8988T (cell line): ENCODE measurements around the gene DTNA.

Experiments used
- DNase-seq: peaks from one replicate; pipeline ENCODE4 v3.0.0; 2011

Gene DTNA

DNA sequence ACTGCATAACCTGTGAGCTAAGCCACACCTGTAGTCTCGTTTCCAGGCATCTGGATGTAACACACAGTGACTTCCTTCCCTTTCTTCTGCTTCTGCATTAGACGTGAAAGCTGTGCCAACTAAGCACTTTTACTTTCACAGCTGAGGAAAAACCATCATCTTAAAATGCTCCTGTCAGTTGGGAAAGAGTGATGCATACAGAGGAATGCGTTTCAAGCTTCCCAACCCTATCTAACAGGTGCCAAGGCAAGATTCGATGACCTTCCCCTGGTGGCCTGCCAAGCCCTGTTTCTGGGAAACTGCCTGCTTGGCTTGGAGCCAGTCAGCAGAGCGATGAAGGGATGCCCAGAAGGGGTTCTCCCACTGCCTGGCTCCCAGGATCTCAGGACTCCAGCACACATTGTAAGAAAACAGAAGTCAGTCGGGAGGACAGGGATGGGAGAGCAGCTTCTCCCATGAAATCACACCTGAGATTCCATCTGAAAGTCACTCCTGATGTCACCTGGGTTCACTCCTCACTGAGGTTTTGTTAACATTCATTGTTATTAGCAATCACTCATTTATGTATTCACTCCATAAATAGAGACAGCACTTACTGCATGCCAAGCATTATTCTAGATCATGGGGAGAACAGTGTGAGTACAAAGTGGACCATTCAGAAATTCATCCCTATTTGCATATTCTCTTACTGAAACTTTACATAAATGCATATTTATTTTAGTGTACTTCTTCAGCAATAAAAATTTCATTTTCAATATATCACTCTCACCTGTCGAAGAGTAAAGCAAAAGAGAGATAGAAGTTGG lies 64.1 kb downstream of the DTNA start:
- DNase-seq: no peak

DNA sequence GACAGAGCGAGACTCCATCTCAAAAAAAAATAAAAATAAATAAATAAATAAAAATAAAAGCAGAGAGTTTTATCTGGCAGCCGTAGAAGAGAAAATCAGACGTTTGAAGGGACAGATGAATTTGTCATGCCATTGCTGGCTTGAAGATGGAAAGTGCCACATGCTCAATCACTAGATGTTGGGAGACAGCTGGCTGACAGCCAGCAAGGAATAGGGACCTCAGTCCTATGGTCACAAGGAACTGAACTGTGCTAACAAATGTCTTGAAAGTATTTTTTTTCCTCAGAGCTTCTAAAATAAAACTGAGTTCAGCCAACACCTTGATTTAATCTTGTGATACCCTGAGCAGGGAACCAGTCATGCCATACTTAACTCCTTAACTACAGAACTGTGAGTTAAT lies 65.4 kb downstream of the DTNA start:
- DNase-seq: no peak

GRCh38 chr18:34779112-34779511 lies 69.0 kb downstream of the DTNA start:
- DNase-seq: no peak

DNA sequence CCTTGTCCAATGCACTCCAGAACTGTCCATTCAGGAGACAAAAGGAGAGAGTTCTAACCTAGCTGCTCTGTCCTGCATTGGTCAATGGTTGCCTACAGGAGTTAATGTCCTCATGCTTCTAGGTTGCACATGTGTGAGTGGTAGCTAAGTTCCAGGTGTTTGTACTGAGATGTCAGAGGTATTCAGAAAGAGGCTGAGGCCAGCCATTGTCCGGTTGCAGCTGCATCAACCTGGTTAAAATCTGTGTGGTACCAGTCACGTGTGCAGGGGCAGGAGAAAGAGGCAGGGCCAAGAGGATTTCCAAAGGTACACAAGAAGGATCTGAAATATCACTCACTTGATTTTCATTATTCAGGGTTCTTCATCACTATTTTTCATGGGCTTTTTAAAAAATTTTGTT lies 70.8 kb downstream of the DTNA start:
- no peak for DNase-seq

- DNase-seq: no peak
Observed at GRCh38 chr18:34783501-34783900, 73.4 kb downstream of the DTNA start.

DNA sequence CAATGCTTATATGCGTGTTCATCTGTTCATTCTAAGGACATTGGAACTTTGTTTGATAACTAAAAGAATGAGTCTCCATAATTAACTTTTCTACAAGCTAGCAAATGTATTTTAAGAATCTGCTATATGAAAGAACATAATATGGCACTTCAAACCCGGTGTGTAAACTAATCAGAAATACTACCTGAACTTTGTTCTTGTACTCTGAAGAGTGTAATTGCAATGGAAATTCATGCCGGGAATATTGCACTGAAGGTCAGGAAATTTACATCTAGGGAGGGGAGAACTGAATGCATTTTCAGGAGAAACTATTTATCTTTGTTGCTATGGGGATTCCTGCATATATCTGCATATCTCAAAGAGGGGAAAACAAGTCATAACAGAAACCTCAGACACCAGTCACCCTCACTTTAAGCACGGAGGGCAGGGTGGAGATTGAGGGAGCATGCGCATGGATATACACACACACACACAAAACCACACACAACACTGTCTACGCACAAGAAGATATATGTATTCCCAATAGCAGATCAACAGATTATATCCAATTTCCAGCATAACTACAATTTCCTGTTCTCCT lies 76.2 kb downstream of the DTNA start:
- DNase-seq: no peak

DNA sequence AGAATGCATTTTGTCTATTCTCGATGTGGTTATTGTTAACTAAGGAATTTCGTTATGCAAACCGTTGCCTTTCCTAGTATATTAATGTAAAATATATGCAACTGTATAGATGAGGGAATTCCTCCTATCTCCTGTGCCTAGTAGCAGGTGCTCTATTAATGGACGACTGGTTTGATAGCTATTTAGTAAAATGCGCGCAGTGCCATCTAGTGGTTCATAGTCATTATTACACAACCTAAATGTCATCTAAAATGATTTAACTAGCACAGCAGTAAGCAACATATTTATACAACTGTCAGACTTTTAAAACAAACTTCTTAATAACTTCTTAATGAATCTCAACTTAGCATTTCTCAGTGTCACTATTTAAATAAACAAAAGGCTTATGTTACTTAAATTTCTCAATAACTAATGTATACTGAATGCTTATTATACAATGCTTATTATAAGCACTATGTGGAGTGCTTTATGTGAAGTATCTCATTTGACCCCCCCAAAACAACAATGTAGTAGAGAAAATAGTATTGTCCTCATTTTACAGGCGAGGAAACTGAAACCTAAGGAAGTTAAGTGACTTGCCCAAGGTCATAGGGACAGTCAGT lies 77.9 kb downstream of the DTNA start:
- DNase-seq: no peak

- DNase-seq: no peak
Observed at GRCh38 chr18:34789768-34790344, 79.8 kb downstream of the DTNA start.

DNA sequence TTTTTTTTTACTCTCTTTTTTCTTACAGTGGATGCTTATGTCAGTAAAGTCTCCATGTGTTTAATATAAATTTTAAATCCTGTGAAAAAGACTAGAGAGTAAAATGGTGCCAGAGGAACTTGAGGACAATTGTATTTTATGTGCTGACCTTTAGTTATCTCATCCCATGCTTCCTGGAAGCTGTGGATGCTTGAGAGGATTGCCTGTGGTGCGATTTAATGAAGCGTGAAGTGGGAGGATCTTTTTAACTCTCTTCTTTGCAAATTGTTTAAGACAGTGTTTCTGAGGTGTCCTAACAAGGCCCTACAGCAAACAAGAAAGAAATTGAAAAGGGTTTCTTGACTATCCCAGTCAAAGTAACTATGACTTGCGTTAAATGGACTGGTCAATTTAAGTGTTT lies 84.2 kb downstream of the DTNA start:
- no peak for DNase-seq

DNA sequence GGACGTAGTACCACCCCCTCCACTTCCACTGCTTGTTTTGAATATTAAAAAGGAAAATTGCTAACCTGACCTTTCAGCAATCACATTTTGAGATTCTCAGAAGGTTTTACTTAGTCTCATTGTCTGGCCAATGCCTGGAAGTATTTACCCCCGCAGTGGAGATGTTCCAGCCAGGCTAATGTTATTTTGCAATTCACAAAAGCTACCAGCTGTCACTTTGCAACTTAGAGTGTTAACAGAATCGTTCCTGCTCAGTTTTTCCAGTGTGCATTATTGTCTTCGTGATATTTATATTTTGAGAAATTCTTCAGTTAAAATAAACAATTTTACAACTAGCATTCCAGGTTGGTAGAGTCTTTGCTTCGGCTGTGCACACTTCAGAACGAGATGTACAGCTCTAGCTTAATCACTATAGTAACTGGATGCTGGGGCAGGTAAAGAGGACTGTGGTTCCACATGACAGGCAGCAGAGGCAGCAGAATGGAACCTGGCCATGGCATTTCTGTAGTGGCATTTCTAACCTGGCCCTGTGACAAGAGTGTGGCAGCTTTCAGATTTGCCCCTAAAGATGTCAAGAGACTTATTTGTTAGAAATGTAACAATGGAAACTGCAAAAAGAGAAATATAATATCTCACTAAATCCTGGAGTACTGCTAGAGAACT lies 85.1 kb downstream of the DTNA start:
- no peak for DNase-seq

- no peak for DNase-seq
Observed at GRCh38 chr18:34796035-34796657, 86.0 kb downstream of the DTNA start.

DNA sequence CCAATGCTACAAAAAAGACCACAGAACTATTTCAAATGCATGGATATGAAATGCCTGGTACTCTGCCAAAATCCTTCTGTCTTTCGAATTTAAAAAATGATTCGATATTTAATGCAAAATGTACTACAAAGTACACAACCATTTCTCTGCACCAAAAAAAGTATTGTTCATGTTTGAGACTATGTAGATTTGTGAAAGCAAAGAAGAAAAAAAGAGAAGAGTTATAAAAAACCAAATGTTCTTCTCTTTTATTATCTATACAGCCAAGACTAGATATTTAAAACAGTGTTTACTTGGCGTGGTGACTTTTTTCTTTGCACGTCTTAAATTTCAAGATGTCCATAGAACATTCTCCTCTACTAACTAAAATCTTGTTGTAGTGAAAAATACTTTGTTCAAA lies 89.2 kb downstream of the DTNA start:
- DNase-seq: no peak

- DNase-seq: no peak
Observed at GRCh38 chr18:34800381-34800780, 90.3 kb downstream of the DTNA start.

DNA sequence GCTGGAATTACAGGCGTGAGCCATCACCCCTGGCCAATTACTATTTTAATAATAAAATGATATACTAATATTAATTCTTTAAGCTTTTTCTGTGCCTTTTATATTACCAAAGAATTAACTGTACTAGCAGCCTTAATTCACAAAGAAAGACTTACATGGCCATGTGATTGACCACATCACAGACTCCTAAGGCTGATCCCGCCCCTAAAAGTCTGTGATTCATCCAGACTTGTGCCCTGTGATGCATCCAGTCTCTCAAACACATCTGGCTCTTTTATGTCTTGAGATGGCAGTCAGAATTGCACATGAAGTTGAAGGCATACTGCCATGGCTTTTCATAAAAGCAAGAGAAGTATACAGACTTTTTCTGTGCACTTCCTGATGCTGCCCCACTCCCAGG lies 91.7 kb downstream of the DTNA start:
- DNase-seq: no peak

DNA sequence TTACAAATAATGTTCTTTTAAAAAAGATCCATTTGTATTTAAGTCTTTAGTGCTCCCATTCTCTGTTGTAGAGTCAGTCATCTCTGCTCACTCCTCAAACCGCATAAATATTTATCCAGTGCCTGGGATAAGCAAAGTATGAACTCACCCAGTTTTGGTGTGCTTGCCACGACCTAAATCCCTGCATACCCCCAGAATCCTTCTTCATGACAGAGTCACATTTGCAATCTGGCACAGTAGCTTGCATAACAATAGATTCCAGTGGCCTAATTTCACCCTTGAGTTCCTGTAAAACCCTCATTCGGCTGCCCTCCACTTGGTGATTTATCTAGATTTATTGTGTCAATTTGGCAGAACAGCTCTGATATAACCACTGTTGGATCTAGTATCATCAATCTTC lies 92.9 kb downstream of the DTNA start:
- no peak for DNase-seq

DNA sequence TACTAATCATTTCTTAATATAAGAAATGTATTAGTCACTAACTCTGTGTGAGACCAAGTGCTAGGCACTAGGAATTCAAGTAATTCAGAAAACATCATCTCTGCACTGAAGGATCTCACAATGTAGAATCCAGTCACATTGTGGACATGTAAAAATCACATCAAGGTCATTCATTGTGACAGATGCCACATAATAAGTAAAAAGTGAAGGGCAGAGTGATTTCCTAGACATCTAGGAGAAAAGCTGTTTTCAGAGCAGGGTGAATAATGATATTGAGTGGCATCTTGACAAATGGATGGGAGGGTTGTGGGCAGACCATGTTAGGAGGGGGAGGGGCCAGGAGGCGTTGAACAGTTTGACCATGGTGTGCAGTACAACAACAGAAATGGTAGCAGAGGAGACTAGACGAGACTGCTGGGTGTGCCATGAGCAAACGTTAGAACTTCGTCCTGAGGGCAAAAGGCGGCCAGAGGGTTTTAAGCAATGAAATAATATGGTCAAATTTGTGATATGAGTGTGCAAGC lies 93.8 kb downstream of the DTNA start:
- DNase-seq: no peak

DNA sequence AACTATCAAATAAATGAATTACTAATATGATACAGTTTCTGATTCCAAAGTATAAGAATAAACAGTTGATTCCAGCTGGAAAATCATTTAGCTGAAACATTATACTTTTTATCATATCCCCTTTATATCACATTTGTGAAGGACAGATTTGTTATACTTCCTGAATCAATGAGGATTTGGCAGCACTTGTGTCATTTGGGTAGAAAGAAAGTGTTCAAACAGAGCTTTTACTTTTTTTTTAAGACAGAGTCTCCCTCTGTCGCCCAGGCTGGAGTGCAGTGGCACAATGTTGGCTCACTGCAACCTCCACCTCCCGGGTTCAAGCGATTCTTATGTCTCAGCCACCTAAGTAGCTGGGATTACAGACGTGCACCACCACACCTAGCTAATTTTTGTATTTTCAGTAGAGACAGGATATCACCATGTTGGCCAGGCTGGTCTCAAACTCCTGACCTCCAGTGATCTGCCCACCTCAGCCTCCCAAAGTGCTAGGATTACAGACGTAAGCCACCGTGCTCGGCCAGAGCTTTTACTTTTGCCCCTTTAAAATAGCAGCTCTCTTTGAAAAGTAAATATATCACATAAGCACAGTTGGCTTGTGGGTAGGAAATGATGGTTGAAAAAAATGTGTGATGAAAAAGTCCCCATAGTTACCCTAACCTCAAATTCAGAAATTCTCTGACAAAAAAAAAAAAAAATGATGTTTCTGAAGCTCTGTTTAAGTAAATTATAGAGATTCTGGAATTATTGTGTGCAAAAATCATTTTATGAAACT lies 95.2 kb downstream of the DTNA start:
- no peak for DNase-seq

DNA sequence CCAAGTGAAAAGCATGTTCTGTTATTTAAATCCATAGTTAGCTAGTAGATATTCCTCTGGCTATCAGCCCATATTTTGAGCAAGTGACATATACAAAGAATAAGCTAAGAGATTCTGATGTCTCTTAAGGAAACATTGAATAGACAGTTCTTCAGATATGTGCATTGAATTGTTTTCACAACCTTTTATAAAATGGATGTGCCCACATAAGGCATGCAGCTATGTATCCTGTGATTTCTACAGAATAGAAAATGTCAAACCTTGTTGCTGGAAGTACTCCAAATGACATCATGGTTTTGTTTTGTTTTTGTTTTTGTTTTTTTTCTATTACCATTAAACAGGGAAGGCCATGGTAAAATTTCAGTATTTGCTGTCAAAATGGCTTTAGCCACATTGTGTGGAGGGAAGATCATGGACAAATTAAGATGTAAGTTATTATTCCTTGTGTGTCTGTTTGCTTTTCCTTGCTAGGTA lies 95.8 kb downstream of the DTNA start:
- DNase-seq: no peak

DNA sequence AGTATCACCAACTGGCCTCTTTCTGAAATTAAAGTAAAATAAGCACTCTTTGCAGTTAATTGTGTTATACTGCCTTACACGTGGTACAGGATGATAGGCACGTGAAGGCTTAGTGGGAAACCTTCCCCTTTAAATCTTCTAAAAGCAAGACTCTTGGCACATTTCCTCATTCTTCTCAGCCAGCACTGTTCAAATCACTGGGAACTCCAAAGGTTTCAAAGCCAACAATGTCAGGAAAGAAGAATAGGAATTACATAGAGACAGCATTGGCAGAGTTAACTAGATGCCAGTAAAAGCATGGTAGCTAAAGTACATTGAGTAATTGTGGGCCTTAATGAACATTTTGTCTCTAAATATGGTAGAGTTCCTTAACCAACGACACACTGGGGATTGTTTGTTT lies 96.4 kb downstream of the DTNA start:
- no peak for DNase-seq

- DNase-seq: no peak
Observed at GRCh38 chr18:34807106-34807796, 97.2 kb downstream of the DTNA start.

GRCh38 chr18:34808389-34808788 lies 98.3 kb downstream of the DTNA start:
- DNase-seq: no peak
